ENCODE data around the gene NEURL1.
"Not testable (repeated sequence)": the region's sequence is repeated elsewhere in the genome, so short reads cannot be mapped to it uniquely, and the experiment has no call there.

NEURL1 gene

GRCh38 chr10:103519798-103520197 is 26.3 kb downstream of the NEURL1 start:
- no peak for DNase-seq

GRCh38 chr10:103522006-103522405 is 28.5 kb downstream of the NEURL1 start:
- not testable (repeated sequence) for DNase-seq

GRCh38 chr10:103523683-103524082 is 30.2 kb downstream of the NEURL1 start:
- DNase-seq: no peak

- DNase-seq: no peak
Observed at GRCh38 chr10:103525901-103526300, 32.4 kb downstream of the NEURL1 start.

- not testable (repeated sequence) for DNase-seq
Observed at GRCh38 chr10:103527476-103527875, 34.0 kb downstream of the NEURL1 start.

GRCh38 chr10:103528549-103528948 is 35.0 kb downstream of the NEURL1 start:
- no peak for DNase-seq

GRCh38 chr10:103529539-103529938 is 36.0 kb downstream of the NEURL1 start:
- no peak for DNase-seq

GRCh38 chr10:103533827-103534226 is 40.3 kb downstream of the NEURL1 start:
- DNase-seq: no peak

GRCh38 chr10:103534621-103535498 is 41.4 kb downstream of the NEURL1 start:
- DNase-seq: no peak

- no peak for DNase-seq
Observed at GRCh38 chr10:103535595-103535994, 42.1 kb downstream of the NEURL1 start.

GRCh38 chr10:103539751-103540150 is 46.2 kb downstream of the NEURL1 start:
- no peak for DNase-seq

- DNase-seq: no peak
Observed at GRCh38 chr10:103540722-103541121, 47.2 kb downstream of the NEURL1 start.

GRCh38 chr10:103541616-103542015 is 48.1 kb downstream of the NEURL1 start:
- no peak for DNase-seq

- no peak for DNase-seq
Observed at GRCh38 chr10:103542764-103543616, 49.5 kb downstream of the NEURL1 start.

GRCh38 chr10:103543617-103544525 is 50.4 kb downstream of the NEURL1 start:
- no peak for DNase-seq

- no peak for DNase-seq
Observed at GRCh38 chr10:103544657-103545310, 51.3 kb downstream of the NEURL1 start.

- no peak for DNase-seq
Observed at GRCh38 chr10:103545366-103545765, 51.9 kb downstream of the NEURL1 start.

GRCh38 chr10:103545771-103546281 is 52.3 kb downstream of the NEURL1 start:
- no peak for DNase-seq

- no peak for DNase-seq
Observed at GRCh38 chr10:103546401-103546800, 52.9 kb downstream of the NEURL1 start.

- no peak for DNase-seq
Observed at GRCh38 chr10:103547391-103547946, 54.0 kb downstream of the NEURL1 start.

- DNase-seq: no peak
Observed at GRCh38 chr10:103548006-103548405, 54.5 kb downstream of the NEURL1 start.
